Endothelial cell (in vitro differentiated cells): ENCODE data around the gene NAGPA. TPM values are rescaled to one million over a fixed set of nuclear protein-coding genes. Genes with fewer than 3 reads are reported as not detected.

Experiments
- DNase-seq: peaks from one replicate; pipeline ENCODE4 v3.0.0; 2021; ENCODE audit warnings: low spot score
- H3K27ac Mint-ChIP-seq: one replicate; pipeline ENCODE4 v1.8.0; 2021; ENCODE audit warnings: mixed read lengths, inconsistent platforms; ENCODE audit not compliant: unreplicated experiment
- H3K27me3 Mint-ChIP-seq: one replicate; pipeline ENCODE4 v1.8.0; 2021; ENCODE audit warnings: mild to moderate bottlenecking, moderate library complexity, mixed read lengths, inconsistent platforms; ENCODE audit not compliant: unreplicated experiment
- H3K36me3 Mint-ChIP-seq: one replicate; pipeline ENCODE4 v1.8.0; 2021; ENCODE audit warnings: mild to moderate bottlenecking, low read depth, mixed read lengths, inconsistent platforms; ENCODE audit not compliant: unreplicated experiment
- H3K4me1 Mint-ChIP-seq: one replicate; pipeline ENCODE4 v1.8.0; 2021; ENCODE audit warnings: mild to moderate bottlenecking, mixed read lengths, inconsistent platforms; ENCODE audit not compliant: unreplicated experiment
- H3K4me3 Mint-ChIP-seq: one replicate; pipeline ENCODE4 v1.8.0; 2021; ENCODE audit warnings: mild to moderate bottlenecking, mixed read lengths, inconsistent platforms; ENCODE audit not compliant: unreplicated experiment
- H3K9me3 Mint-ChIP-seq: one replicate; pipeline ENCODE4 v1.8.0; 2021; ENCODE audit warnings: mixed read lengths, inconsistent platforms; ENCODE audit not compliant: unreplicated experiment
- total RNA-seq: library from RNA; stranded (reverse); fragmentation: NEBNext Ultra II Directional; extraction: Animal tissue kit (Norgen Biotek cat#: 25700); gene quantifications from one replicate; pipeline ENCODE4 v1.2.1, GENCODE V29; 2021; ENCODE audit not compliant: unreplicated experiment
- TF ChIP-seq, protein P1 (sequence below): fragments of 200-600 bp; sonication (generic); IDR thresholded peaks from one replicate; pipeline ENCODE4 v1.5.0; 2021; ENCODE audit warnings: antibody characterized with exemption; ENCODE audit not compliant: unreplicated experiment

Gene NAGPA
- total RNA-seq, 1 donor from 2014 or later = 10.2 TPM

DNA sequence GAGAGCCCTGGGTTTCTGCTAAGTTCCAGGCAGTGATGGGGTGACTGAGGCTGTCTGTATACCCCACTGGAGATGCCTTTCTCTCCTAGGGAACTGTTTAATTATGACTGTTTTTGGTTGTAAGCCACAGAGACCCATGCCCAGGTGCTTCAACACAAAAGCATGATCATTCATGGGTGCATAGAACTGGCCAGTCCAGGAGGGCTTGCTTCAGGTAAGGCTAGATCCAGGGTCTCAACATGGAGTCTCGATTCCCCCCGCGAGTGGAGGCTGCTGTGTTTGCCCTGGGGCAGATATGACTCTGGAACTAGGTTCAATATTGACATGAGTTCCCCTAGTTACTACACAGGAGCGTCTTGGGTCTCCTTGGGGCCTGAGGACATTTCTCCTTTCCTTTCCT is 17.8 kb downstream of the NAGPA start:
- H3K36me3 Mint-ChIP-seq = no peaks in the 10 kb centered on the region
- TF ChIP-seq, protein P1, sequence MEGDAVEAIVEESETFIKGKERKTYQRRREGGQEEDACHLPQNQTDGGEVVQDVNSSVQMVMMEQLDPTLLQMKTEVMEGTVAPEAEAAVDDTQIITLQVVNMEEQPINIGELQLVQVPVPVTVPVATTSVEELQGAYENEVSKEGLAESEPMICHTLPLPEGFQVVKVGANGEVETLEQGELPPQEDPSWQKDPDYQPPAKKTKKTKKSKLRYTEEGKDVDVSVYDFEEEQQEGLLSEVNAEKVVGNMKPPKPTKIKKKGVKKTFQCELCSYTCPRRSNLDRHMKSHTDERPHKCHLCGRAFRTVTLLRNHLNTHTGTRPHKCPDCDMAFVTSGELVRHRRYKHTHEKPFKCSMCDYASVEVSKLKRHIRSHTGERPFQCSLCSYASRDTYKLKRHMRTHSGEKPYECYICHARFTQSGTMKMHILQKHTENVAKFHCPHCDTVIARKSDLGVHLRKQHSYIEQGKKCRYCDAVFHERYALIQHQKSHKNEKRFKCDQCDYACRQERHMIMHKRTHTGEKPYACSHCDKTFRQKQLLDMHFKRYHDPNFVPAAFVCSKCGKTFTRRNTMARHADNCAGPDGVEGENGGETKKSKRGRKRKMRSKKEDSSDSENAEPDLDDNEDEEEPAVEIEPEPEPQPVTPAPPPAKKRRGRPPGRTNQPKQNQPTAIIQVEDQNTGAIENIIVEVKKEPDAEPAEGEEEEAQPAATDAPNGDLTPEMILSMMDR = no peak
- H3K9me3 Mint-ChIP-seq = no peaks in the 10 kb centered on the region
- peaks cover 7% of the 10 kb centered on the region for H3K4me1 Mint-ChIP-seq
- peaks cover 9% of the 10 kb centered on the region for H3K27me3 Mint-ChIP-seq
- no peak for DNase-seq
- no peak overlapping the region for H3K4me3 Mint-ChIP-seq
- H3K27ac Mint-ChIP-seq = no peak overlapping the region

DNA sequence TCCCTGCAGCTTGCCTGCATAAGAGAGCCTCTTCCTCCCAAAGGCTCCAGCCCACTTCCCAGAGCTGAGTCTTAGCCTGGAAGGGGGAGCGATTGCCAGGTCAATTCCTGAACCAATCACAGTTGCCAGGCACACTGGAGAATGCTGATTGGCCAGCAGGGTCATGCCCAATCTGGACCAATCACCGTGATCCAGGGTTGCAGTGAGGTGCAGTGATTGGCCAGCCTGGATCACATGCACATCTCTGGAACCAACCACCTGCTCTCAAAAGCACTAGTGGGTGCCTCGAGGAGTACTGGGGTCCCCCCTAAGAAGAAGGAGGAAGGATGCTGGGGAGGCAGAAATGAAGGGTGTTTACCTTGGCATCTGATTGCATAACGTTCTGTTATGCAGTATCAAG is 18.4 kb downstream of the NAGPA start:
- no peak for DNase-seq
- no peaks in the 10 kb centered on the region for H3K36me3 Mint-ChIP-seq
- no peak overlapping the region for H3K27ac Mint-ChIP-seq
- H3K4me1 Mint-ChIP-seq = peaks cover 7% of the 10 kb centered on the region
- H3K27me3 Mint-ChIP-seq = peaks cover 9% of the 10 kb centered on the region
- TF ChIP-seq, protein P1 = no peak
- H3K4me3 Mint-ChIP-seq = no peak overlapping the region
- H3K9me3 Mint-ChIP-seq = no peaks in the 10 kb centered on the region

DNA sequence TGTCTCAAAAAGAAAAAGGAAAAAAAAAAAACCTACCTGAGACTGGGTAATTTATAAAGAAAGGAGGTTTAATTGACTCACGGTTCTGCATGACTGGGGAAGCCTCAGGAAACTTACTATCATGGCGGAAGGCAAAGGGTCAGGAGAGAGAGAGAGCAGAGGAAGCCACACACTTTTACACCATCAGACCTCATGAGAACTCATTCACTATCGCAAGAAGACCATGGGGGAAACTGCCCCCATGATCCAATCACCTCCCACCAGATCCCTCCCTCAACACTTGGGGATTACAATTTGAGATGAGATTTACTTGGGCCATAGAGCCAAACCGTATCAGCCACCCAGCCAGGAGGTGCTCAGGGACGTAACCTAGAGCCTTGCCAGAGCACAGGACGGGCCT is 20.8 kb downstream of the NAGPA start:
- no peak overlapping the region for H3K27ac Mint-ChIP-seq
- no peaks in the 10 kb centered on the region for H3K36me3 Mint-ChIP-seq
- TF ChIP-seq, protein P1 = no peak
- peaks cover 8% of the 10 kb centered on the region for H3K27me3 Mint-ChIP-seq
- peaks cover 7% of the 10 kb centered on the region for H3K4me1 Mint-ChIP-seq
- no peak for DNase-seq
- H3K4me3 Mint-ChIP-seq = no peak overlapping the region
- H3K9me3 Mint-ChIP-seq = no peaks in the 10 kb centered on the region

DNA sequence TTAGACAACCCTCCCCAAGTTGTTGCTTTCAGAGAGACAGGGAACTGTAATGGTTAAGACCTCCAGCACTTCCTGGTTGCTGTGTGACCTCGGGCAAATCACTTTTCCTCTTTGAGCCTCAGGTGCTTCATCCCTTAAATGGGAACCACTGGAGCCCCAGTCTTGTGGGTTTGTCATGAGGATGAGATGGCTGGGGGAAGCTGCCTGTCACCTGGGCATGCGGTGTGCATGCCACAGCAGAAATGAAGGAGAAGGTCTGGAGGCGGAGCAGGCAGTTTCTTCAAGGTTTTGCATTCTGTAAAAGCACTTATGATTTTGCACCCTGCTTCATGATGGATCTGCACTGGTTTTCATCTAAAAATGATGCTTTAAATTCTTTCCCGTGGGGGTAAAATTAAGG is 22.1 kb downstream of the NAGPA start:
- no peaks in the 10 kb centered on the region for H3K36me3 Mint-ChIP-seq
- H3K27ac Mint-ChIP-seq = no peak overlapping the region
- H3K4me1 Mint-ChIP-seq = peaks cover 2% of the 10 kb centered on the region
- peaks cover 8% of the 10 kb centered on the region for H3K27me3 Mint-ChIP-seq
- no peak for DNase-seq
- H3K9me3 Mint-ChIP-seq = no peaks in the 10 kb centered on the region
- TF ChIP-seq, protein P1 = no peak
- H3K4me3 Mint-ChIP-seq = no peak overlapping the region

DNA sequence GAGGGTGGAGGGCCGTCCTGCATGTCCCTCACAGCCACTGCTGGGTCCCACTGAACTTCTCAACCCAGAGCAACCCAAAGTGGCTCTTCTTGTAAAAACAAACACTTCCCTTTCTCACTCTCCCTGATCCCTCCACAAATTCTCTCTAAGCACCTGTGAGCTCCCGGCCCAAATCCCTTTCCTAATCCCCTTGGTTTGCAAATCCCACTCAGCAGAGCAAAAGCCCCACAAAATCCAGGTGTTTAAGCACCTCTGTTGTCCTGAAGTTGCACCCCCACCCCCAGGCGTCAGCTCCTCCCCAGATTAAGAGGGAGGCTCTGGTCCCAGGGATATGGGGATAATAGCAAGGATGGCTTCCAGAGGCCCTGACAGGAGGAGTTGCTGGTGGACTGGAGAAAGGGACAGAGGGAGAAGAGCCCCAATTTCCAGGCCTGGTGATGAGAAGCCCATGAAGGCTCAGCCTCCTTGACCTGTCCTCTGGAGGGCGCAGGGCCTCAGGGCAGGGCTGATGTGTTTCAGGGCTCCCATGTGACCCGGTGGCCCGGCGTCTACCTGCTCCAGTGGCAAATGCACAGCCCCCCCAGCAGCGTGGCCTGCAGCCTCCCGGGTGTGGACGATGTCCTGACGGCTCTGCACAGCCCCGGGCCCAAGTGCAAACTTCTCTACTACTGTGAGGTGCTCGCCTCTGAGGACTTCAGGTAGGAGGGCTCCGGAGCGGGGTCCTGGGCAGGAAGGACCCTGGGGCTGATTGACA is 23.0 kb downstream of the NAGPA start:
- TF ChIP-seq, protein P1 = no peak
- no peak overlapping the region for H3K27ac Mint-ChIP-seq
- DNase-seq = no peak

More for the DNA sequence above, 23.0 kb downstream of the NAGPA start:
- peaks cover 8% of the 10 kb centered on the region for H3K27me3 Mint-ChIP-seq
- no peak overlapping the region for H3K4me3 Mint-ChIP-seq
- no peaks in the 10 kb centered on the region for H3K9me3 Mint-ChIP-seq
- H3K36me3 Mint-ChIP-seq = no peaks in the 10 kb centered on the region
- H3K4me1 Mint-ChIP-seq = no peaks in the 10 kb centered on the region
